H54 (cell line): ENCODE measurements around the gene AGAP1.

ENCODE experiments used
- DNase-seq: peaks from one replicate; pipeline ENCODE4 v3.0.0; 2011; ENCODE audit warnings: low spot score, mixed read lengths; ENCODE audit not compliant: insufficient read length
- FAIRE-seq: peaks from 3 replicates; lab custom pipeline; 2011; peaks lifted over from hg19 to GRCh38; lab: Jason Lieb, UNC
- POLR2A ChIP-seq: IDR thresholded peaks from 2 replicates; pipeline ENCODE4 v1.6.1; 2011; ENCODE audit warnings: low read depth, mild to moderate bottlenecking, low read length

AGAP1 gene

DNA sequence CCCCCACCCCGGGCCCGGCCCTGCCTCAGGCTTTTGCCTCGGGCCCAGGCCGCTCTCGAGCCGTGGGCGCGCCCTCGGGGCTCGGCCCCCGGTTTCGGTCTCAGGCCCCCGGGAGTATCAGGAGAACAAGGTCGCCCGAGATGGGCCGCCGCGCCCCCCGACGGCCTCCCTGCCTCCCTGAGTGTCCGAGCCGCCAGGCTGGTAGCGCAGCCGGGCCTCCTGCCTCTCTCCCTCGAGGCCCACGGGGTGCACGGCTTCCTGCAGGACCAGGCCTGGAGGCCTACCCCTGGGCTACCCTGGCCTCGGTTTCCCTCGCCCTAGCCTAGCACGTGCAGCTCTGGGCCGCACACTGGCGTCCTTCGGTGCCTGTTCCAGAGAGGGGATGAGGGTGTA is 665.9 kb downstream of the AGAP1 start:
- DNase-seq: no peak
- no peak for FAIRE-seq
- no peak for TF ChIP-seq POLR2A

DNA sequence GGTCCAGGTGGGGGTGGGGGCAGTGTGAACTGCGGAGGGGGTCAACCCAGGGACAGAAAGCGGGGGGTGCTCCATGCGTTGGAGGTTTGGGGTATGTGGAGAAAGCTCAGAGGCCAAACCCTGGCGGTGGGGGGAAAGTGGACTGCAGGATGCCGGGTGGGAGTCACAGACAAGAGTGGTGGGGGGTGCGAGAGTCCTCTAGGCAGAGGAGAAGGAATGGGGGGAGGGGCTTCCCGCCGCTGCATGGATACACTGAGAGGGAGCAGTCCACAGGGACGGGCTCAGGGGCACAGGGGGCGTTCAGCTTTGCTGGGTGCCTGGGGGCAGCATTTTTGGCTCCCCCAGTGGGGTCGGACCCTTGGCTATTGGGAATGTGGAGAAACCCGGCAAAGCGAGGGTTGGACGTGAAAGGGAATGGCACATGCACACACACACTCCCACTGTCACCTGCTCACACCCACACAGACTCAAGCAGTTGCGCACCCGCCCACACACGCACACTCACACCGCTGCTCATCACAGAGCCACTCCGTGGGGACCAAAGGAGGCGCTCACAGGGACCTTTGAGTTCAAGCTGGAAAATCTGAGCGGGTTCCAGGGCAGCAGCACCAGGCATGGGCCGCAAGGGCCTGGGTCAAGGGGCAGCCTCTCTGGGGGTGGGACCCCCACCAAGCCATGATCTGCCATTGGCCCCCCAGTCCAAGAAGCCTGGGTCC is 666.7 kb downstream of the AGAP1 start:
- TF ChIP-seq POLR2A: no peak
- FAIRE-seq (no peak), DNase-seq (no peak)

DNA sequence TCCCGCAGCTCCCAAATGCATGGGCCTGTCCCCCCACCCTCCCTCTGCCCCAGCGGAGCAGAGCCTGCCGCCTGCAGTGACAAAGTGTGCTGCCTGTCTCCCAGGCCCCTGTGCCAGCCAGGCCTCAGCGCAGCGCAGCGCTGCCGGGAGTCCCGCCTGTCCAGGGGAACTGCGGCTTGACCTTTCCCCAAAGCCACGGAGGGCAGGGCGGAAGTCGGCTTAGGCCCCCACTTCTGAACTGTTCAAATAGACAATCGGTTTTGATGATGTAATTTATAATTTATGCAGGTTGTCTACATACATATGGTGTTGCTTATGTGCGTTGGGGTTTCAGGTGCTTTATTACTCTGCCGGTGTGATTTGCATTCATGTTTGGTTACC is 667.2 kb downstream of the AGAP1 start:
- no peak for TF ChIP-seq POLR2A
- DNase-seq (no peak), FAIRE-seq (no peak)

DNA sequence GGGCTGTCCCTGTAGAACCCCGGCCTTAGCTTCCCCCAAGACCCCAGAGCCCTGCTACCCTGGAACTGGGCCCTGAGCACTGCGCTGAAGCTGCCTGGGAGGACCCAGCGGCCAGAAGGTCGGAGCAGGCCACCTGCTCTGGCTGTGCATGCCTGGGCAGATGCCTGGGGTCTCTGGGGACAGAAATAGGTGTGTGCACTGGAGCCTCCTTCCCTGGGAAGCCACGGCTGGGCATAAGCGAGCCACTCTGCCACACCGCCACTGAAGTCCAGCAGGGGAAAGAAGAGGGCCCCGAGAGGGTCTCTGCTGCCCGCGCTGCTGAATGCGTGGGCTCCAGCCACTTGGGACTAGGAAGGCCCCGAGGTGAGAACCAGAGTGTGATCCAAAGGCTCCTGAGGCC is 667.7 kb downstream of the AGAP1 start:
- no peak for TF ChIP-seq POLR2A
- FAIRE-seq (no peak), DNase-seq (no peak)

DNA sequence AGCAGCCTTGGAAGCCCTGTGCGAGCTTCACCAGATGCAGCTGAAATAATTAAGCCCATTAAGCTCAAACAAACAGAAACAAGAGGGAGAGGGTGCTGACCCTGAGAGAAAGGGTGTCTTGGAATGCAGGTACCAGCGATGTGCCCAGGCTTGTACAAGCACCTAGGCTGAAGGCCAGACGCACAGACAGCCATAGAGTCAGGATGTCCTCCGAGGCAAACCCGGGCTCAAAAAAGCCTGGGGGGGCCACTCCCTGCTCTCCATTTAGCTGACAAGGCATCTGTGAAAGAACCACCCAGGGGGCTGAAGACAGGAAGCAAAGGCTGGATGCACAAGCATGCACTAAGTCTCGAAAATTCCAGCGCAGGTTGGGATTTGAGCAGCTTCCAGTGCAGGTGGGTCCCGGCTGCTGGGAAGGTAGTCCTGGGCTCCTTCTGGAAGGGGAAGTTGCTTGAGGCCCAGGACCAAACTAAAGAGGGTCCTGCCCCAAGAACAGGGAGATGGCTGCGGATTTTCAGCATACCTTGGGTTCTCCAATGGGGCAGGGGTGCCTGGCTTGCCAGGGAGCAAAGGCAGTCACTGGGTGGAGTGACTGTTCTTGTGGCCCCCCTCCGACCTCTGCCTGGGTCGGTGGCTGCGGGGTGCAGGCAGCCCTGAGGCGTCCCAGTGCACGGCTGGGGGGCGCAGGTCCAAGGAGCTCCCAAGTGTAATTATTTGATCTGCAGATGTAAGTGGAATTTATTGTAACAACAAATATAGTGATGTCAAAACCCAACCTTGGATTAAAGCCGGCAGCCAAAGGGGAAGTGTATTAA is 668.4 kb downstream of the AGAP1 start:
- FAIRE-seq: no peak
- DNase-seq: no peak

DNA sequence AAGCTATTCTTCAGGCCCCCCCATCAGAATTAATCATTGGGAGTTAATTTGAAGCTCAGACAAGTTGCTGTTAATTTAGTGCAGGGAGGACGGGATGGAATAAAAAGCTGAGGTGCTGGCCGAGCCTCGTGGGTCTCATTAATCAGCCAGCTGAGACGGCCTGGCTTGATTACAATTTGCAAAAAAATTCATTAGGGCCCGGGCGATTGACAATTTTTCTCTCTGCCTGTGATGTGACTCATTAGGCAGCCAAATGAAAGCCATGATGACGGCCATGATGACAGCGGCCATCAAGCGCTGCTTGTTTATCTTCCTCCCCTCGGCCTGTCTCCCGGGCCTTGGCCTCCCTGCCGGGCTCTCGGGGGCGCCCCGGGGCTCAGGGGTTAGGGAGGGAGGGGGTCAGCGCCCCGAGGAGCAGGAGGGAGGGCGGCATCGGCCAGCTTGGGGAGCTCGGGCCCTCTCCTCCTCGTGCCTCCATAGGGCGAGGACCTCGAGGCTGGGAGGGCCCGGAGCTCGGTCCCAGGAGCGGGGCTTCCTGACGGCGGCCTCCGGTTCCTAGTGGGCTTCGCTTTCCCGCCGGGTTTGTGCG is 669.1 kb downstream of the AGAP1 start:
- no peak for DNase-seq
- no peak for TF ChIP-seq POLR2A
- no peak for FAIRE-seq

More for the DNA sequence above, 668.4 kb downstream of the AGAP1 start:
- no peak for TF ChIP-seq POLR2A

DNA sequence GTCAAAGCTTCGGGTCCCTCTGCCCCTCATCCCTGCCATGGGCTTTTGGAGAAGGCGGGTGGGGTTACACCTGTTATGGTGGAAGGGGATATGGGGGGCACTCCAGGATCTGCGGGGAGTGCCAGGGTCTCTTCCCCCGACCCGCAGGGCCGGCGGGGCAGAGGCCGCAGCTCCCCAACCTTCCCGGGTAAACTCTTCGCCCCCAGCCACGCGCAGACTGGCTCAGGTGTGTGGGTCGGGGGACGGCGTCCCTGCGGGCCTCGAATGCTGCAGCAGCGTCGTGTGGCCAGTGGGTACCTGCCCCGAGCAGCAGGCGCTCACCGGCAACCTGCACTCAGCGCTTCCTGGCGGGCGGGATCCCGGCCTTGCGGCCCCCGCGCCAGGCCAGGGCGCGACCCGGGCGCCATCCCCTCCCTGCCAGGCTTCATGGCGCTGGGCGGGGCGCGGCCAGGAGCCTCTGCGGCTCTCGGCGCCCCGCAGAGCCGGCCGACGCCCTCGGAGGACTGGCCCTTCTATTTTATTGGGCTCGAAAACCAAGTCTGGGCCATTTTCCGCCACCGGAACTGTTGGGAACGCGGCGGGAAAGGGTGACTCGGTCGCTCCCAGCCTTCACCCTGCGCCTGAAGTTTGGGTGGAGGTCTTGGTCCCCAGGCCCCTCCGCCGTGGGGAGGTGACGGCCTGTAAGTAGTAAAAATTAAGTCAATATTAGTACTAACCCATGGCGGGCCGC is 669.8 kb downstream of the AGAP1 start:
- TF ChIP-seq POLR2A: no peak
- no peak for FAIRE-seq
- DNase-seq: no peak

- TF ChIP-seq POLR2A: no peak
- no peak for FAIRE-seq
- DNase-seq: no peak
These were observed 670.5 kb downstream of the AGAP1 start for GRCh38 chr2:236164201-236164924.

- TF ChIP-seq POLR2A: no peak
- DNase-seq (no peak), FAIRE-seq (no peak)
These were observed 671.3 kb downstream of the AGAP1 start for GRCh38 chr2:236164925-236165841.

DNA sequence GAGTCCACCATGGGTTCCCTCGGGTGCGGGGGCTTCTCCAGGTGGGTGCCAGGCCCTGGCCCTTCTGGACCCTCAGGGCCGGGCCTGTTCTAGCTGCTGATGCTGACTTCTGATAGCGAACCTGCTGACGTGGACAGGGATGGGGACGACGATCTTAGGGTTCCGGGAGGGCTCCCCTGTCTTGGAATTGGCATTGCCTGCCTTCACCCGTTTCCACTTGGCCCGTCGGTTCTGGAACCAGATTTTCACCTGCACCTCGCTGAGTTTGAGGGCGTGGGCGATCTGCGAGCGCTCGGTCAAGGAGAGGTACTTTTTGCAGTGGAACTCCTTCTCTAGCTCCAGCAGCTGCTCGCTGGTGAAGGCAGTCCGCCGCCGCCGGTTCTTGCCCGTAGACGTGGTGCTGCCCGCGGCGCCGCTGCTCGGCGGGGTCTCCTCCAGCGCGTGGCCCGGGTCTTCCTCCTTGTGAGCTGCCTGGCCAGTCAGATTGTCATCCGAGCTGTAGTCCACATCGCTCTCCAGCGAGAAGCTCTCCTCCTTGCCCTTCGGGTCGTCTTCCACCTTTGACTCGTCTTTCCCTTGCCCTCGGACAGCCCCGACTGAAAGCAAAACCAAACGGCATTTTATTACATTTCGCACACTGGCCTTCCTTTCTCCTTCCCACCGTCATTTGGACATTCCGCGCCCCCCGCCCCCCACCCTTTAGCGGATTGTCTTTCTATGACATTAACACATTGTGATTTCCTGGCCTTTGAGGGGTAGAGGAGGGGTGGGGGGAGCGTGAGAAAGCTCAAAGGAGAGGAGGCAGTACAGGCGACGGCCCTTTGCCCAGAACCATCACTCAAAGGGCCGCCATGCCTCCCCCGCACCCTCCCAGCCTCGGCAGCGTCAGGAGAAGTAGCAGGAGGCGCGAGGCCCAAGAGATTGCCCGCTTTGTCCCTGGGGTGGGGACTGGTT is 672.3 kb downstream of the AGAP1 start:
- no peak for DNase-seq
- TF ChIP-seq POLR2A: no peak
- no peak for FAIRE-seq

GRCh38 chr2:236166796-236167296 is 673.0 kb downstream of the AGAP1 start:
- DNase-seq (no peak), FAIRE-seq (no peak)
- no peak for TF ChIP-seq POLR2A
